Breast epithelium (tissue), 3 donors: ENCODE measurements around the gene FAM174C.

Source experiments
- POLR2AphosphoS5 ChIP-seq, 3 donors: sonication (generic); formaldehyde crosslinking; IDR thresholded peaks; one replicate each; pipeline ENCODE4 v1.6.1; 2017; ENCODE audit warnings: antibody characterized with exemption in 3 of 3
- TF ChIP-seq, protein P1 (sequence below), 3 donors: fragments of 450-650 bp; IDR thresholded peaks; one replicate each; pipeline ENCODE4 v1.5.1; 2016 to 2017; ENCODE audit warnings: antibody characterized with exemption in 3 of 3, mild to moderate bottlenecking in 3 of 3, moderate library complexity in 3 of 3

DNA sequence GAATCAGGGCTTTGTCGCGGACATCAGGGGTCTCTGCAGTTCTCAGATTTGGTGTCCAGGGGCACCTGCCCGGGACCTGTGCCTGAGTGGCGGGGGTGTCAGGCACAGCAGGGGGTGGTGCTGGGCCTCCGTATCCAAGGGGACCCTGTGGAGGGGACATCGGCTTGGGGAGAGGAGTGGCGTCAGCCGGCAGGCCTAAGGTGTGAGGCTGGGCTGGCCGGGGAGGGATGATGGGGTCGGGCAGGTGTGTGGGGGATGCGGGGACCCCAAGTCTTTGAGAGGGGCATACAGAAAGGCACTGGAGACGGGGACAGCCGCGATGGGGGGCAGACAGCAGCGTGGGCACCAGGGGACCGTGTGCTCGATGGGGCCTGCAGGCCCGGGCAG is 12.9 kb downstream of the FAM174C start:
- TF ChIP-seq POLR2AphosphoS5 (IDR thresholded peaks at IDR 0.05), result no peak
- TF ChIP-seq, protein P1, sequence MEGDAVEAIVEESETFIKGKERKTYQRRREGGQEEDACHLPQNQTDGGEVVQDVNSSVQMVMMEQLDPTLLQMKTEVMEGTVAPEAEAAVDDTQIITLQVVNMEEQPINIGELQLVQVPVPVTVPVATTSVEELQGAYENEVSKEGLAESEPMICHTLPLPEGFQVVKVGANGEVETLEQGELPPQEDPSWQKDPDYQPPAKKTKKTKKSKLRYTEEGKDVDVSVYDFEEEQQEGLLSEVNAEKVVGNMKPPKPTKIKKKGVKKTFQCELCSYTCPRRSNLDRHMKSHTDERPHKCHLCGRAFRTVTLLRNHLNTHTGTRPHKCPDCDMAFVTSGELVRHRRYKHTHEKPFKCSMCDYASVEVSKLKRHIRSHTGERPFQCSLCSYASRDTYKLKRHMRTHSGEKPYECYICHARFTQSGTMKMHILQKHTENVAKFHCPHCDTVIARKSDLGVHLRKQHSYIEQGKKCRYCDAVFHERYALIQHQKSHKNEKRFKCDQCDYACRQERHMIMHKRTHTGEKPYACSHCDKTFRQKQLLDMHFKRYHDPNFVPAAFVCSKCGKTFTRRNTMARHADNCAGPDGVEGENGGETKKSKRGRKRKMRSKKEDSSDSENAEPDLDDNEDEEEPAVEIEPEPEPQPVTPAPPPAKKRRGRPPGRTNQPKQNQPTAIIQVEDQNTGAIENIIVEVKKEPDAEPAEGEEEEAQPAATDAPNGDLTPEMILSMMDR (IDR thresholded peaks at IDR 0.05), result no peak
